ENCODE data around the gene POU4F3.

Gene POU4F3

DNA sequence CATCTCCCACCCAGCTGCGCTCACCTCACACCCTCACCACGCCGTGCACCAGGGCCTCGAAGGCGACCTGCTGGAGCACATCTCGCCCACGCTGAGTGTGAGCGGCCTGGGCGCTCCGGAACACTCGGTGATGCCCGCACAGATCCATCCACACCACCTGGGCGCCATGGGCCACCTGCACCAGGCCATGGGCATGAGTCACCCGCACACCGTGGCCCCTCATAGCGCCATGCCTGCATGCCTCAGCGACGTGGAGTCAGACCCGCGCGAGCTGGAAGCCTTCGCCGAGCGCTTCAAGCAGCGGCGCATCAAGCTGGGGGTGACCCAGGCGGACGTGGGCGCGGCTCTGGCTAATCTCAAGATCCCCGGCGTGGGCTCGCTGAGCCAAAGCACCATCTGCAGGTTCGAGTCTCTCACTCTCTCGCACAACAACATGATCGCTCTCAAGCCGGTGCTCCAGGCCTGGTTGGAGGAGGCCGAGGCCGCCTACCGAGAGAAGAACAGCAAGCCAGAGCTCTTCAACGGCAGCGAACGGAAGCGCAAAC, 1.1 kb downstream of the POU4F3 start:
- TF ChIP-seq, protein P1, sequence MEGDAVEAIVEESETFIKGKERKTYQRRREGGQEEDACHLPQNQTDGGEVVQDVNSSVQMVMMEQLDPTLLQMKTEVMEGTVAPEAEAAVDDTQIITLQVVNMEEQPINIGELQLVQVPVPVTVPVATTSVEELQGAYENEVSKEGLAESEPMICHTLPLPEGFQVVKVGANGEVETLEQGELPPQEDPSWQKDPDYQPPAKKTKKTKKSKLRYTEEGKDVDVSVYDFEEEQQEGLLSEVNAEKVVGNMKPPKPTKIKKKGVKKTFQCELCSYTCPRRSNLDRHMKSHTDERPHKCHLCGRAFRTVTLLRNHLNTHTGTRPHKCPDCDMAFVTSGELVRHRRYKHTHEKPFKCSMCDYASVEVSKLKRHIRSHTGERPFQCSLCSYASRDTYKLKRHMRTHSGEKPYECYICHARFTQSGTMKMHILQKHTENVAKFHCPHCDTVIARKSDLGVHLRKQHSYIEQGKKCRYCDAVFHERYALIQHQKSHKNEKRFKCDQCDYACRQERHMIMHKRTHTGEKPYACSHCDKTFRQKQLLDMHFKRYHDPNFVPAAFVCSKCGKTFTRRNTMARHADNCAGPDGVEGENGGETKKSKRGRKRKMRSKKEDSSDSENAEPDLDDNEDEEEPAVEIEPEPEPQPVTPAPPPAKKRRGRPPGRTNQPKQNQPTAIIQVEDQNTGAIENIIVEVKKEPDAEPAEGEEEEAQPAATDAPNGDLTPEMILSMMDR (IDR thresholded peaks at IDR 0.05; ENCODE audit: low read depth, low read length) = no peak
- no peak overlapping the region for H3K4me3 ChIP-seq (ENCODE audit: low read depth, low read length)

DNA sequence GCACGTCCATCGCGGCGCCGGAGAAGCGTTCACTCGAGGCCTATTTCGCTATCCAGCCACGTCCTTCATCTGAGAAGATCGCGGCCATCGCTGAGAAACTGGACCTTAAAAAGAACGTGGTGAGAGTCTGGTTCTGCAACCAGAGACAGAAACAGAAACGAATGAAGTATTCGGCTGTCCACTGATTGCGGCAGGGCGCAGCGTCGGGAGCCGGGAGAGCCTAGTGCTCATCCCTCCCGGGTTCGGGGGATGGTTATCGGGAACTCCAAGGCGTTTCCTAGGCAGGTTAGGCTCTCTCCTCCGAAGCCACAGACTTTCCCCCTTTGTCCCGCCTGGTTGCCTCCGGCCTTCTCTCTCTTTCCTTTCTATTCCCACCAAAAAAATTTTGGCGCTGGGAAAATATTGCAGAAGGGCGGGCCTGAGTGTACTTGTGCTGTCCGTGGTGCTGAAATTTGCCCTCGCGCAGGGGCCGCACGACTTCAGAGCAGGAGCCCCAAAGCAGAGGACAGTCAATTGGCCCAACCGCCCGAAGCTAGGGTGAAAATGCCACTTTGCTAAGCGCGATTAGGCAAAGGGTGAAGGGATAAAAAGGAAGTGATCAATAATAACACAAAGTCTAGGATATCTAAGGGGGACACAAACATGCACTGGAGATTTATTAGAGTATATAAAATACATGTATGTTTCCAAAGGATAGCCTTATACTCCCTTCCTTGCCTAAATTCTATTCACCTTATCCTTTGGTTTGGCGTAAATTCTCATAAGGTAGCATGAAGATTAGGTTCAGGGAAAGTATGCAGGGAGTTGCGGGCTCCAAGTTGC, 1.8 kb downstream of the POU4F3 start:
- H3K4me3 ChIP-seq (ENCODE audit: low read depth, low read length) = no peak overlapping the region
- TF ChIP-seq, protein P1 (IDR thresholded peaks at IDR 0.05; ENCODE audit: low read depth, low read length) = no peak

DNA sequence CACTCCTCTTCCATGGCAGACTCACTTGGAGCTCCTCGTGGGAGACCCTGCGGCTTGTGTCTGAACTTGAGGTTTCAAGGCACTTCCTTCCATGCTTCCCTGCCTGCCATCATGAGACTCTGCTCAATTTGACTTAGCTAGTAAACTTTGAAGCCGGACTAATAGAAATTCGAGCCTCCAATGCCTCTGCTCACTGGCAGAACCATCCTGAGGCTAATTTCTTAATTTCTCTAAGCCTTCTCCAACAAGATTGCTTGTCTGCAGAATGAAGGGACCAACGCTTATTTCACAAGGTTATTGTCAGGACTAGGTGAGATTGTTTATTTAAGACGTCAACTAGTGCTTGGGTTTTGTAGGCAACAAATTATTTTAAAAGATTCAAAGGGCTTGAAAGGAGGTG, 3.2 kb downstream of the POU4F3 start:
- H3K4me3 ChIP-seq (ENCODE audit: low read depth, low read length) = no peak overlapping the region
- TF ChIP-seq, protein P1 (IDR thresholded peaks at IDR 0.05; ENCODE audit: low read depth, low read length) = no peak

DNA sequence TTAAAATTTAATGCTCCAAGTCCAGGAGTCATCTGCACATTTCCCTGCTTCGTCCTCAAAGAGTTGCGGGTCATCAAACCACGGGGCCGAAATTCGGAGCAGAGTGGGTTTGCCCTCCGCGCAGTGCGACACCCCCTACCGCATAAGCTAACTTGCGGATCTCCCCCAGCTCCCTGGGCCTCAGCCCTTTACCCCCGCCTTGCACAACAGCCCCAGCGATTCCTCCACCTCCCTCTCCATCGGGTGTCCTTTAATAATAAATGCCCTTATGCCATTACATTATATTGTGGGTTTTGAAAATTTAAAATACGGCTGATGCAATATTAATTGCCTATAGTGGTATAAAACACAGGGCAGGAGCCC, 3.9 kb downstream of the POU4F3 start:
- TF ChIP-seq, protein P1 (IDR thresholded peaks at IDR 0.05; ENCODE audit: low read depth, low read length) = no peak
- no peak overlapping the region for H3K4me3 ChIP-seq (ENCODE audit: low read depth, low read length)

DNA sequence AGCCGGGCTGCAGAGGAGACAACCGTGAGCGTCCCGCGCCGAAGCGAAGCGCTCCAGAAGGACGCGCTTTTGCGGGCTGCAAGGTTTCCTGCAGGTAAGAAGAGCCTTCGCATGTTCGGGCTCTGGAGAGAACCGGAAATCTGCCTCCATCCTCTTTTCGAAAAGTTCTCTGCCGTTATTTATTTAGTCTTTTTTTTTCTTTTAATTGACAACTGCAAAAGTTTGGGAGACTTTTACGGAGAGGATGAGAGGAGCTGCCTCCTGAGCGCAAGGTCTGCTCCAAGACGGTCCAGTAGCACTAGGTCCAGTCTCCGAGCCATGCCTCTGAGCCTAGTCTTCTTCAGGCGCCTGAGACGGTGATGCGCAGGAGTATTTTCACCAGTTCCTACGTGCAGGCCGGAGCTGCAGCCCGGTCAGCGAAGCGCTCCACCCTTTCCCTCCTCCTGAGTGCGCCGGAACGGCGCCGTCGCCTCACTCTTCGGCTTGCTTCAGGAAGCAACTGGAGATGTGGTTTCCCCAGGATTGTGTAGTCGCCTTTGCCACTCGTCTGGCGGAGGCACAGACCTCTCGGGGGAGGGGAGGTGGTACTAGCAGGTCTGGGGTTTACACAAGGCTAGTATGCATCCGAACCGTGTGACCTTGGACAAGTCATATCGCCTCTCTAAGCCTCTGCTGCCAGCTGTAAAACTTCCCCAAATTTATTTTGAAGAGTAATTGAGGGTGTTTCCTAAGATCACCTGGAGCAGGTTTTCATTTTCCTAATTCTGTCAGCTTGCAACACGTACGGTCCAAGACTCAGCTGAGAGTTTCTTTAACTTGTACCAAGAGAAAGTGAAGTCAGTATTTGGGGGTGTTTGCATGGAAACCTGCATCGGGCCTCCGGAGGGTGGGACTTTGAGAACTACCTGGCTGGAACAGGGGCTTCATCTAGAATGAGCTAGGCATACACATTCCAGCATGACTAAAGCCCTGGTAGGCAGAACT, 4.5 kb downstream of the POU4F3 start:
- no peak overlapping the region for H3K4me3 ChIP-seq (ENCODE audit: low read depth, low read length)

DNA sequence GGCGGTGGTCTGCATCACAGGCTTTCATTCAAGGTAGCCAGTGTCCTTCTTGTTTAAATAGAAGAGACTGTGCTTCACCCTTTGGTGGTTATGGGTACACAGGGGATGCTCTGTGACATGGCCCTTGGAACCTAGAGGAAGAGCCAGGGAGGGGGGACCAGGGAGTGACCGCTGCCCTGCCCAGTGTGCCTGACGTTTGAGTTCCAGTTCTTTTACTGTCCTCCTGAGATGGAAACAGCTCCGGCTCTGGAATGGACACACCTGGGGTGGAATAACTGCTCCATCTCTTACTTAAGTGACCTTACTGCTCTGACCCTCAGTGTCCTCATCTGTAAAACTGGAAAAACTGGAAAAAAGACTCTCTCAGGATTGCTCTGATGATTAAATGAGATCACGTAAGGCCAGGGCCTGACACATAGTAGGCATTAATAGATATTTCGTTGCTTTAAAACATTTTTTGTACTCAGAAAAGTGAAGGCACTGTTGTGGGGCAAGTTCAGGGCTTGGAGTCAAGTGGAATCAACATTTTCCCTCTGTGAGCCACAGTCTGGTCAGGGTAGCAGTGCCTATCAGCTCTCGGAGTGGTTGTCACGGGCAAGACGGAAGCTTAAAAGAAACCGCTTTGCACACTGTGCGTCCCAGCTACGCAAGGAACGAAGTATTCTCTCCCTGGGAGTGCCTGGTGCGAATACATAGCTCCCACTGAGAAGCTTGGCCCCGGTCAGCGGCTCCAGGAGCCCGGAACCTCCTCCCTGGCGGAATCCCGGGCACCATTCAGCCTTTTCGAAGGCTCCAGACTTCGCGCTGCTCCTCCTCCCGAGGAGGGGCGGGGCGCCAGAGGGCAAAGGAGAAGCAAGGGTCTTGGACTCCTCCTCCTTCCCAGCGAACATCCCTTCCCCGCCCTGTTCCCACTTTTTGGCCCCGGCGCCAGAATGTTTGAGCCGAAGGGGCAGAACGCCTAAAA, 5.8 kb downstream of the POU4F3 start:
- TF ChIP-seq, protein P1 (IDR thresholded peaks at IDR 0.05; ENCODE audit: low read depth, low read length) = no peak
- no peak overlapping the region for H3K4me3 ChIP-seq (ENCODE audit: low read depth, low read length)

More for the DNA sequence above, 4.5 kb downstream of the POU4F3 start:
- TF ChIP-seq, protein P1 (IDR thresholded peaks at IDR 0.05; ENCODE audit: low read depth, low read length) = no peak

All from WI38 (cell line).